ENCODE measurements around the gene IFI27L1. TPM values are rescaled to one million over a fixed set of nuclear protein-coding genes. Genes with fewer than 3 reads are reported as not detected.
"Not testable (repeated sequence)": the region's sequence is repeated elsewhere in the genome, so short reads cannot be mapped to it uniquely, and the experiment has no call there.

Gene IFI27L1
- total RNA-seq, 1 donor from 2014 or later: 40.2 TPM

DNA sequence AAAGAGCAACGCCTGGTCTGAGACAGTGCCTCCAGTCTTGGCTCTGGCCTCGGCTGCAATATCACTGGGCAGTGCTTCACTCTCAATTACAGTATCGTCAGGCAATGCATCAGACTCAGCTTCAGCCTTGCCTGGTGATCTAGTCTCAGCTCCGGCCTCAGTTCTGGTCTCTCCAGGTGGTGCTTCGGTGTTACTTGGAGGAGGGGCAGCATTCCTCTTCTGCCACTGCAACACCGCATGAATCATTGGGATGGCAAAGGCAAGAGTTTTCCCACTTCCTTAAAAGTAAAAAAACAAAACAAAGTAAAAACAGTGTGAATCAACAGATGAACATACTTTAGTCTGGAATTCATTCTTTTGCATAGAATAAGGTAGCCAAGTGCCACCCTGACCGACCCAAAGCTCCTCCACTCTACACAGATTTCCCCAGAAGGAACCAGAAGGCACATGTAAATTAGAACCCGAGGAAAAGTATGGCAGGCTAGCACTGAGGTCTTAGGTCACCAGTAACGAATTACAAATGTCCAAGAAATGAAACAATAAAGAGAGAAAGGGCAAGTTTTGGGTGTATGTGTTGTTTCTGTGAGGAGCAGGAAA, 18.7 kb upstream of the IFI27L1 start:
- no peak for TF ChIP-seq CTCF (conservative IDR thresholded peaks at IDR 0.05; ENCODE audit: low read depth, low read length)
- H3K4me3 ChIP-seq (ENCODE audit: low read depth, low read length): no peak overlapping the region
- DNase-seq (ENCODE audit: low read depth): no peak

- H3K4me3 ChIP-seq (ENCODE audit: low read depth, low read length): no peak overlapping the region
- TF ChIP-seq CTCF (conservative IDR thresholded peaks at IDR 0.05; ENCODE audit: low read depth, low read length): no peak
- DNase-seq (ENCODE audit: low read depth): no peak
Observed at GRCh38 chr14:94066089-94066676, 14.9 kb upstream of the IFI27L1 start.

DNA sequence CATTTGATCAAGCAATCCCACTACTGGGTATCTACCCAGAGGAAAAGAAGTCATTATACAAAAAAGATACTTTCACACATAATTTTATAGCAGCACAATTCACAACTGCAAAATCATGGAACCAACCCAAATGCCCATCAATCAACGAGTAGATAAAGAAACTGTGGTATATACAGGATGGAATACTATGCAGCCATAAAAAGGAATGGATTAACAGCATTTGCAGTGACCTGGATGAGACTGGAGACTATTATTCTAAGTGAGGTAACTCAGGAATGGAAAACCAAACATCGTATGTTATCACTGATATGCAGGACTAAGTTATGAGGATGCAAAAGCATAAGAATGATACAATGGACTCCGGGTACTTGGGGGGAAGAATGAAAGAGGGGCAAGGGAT, 9.0 kb upstream of the IFI27L1 start:
- DNase-seq (ENCODE audit: low read depth); H3K4me3 ChIP-seq (ENCODE audit: low read depth, low read length): not testable (repeated sequence)

GRCh38 chr14:94074534-94074933, 6.6 kb upstream of the IFI27L1 start:
- H3K4me3 ChIP-seq (ENCODE audit: low read depth, low read length): no peak overlapping the region
- DNase-seq (ENCODE audit: low read depth): no peak
- no peak for TF ChIP-seq CTCF (conservative IDR thresholded peaks at IDR 0.05; ENCODE audit: low read depth, low read length)

DNA sequence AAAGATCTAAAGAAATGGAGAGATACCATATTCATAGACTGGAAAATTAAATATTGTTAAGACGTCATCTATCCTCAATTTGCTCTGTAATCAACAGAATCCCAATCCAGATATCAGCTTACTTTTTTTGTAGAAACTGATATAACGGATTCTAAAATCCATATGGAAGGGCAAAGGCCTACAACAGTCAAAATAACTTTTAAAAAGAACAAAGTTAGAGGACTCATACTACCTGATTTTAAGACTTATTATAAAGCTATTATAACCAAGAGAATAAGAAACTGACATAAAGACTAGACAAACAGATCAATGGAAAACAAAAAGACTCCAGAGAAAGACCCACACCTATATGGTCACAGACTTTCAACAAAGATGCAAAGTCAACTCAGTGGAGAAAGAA, 6.1 kb upstream of the IFI27L1 start:
- no peak for DNase-seq (ENCODE audit: low read depth)
- TF ChIP-seq CTCF (conservative IDR thresholded peaks at IDR 0.05; ENCODE audit: low read depth, low read length): no peak
- H3K4me3 ChIP-seq (ENCODE audit: low read depth, low read length): no peak overlapping the region

DNA sequence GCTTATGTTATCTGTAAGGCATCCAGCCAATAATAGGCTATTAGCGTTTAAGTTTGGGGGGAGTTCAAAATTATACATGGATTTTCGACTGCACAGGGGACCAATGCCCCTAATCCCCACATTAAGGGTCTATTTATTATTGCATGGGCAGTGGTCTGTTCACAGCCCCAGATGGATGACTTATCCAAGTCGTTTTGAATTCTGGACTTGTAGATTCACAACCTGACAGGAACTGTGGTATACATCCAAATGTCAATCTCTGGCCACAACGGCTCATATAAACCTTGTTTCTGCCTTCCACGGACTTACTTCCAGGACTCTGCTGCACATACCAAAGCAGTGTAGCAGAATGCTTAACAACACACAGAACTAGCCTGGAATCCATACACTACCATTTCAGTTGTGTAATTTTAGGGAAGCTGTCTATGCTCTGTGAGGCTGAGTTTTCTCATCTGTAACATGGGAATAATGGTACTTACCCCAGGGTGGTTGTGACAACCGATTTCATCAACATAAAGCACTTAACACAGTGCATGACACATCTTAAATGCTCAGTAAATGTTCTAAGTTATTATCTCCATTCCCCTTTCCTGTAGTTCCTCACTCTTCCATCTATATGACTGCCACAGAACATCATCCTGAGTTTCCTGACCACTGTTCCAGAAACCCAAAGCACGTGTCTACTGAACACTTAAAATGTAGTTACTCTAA, 3.8 kb upstream of the IFI27L1 start:
- no peak for TF ChIP-seq CTCF (conservative IDR thresholded peaks at IDR 0.05; ENCODE audit: low read depth, low read length)
- DNase-seq (ENCODE audit: low read depth): no peak
- H3K4me3 ChIP-seq (ENCODE audit: low read depth, low read length): no peak overlapping the region

GRCh38 chr14:94077823-94078222, 3.3 kb upstream of the IFI27L1 start:
- DNase-seq (ENCODE audit: low read depth): no peak
- no peak overlapping the region for H3K4me3 ChIP-seq (ENCODE audit: low read depth, low read length)
- no peak for TF ChIP-seq CTCF (conservative IDR thresholded peaks at IDR 0.05; ENCODE audit: low read depth, low read length)
